Stimulated activated CD8-positive, alpha-beta memory T cell treated with anti-CD3 and anti-CD28 coated beads, Interleukin-4, amount 100 ng/mL, for 1 hour (primary cell): ENCODE measurements around the gene WDR86.

Source experiments
- DNase-seq, 2 donors: peaks; one replicate each; pipeline ENCODE4 v3.0.0-alpha.2; 2020; ENCODE audit warnings: low read depth in 2 of 2, low spot score in 1 of 2

The WDR86 gene

GRCh38 chr7:151409667-151410404 is at the start of gene WDR86:
Gene WDR86, minus strand, starts transcription at chr7:151410038. Its CDS starts 449 bp downstream, at chr7:151409589.
- no peak for DNase-seq

- no peak for DNase-seq
These were observed 47.7 kb upstream of the WDR86 start for GRCh38 chr7:151457534-151457933.

GRCh38 chr7:151456782-151457181 is 46.9 kb upstream of the WDR86 start:
- no peak for DNase-seq

- no peak for DNase-seq
These were observed 46.4 kb upstream of the WDR86 start for GRCh38 chr7:151456276-151456675.

- DNase-seq, result no peak
These were observed 45.9 kb upstream of the WDR86 start for GRCh38 chr7:151455690-151456089.

GRCh38 chr7:151454932-151455530 is 45.2 kb upstream of the WDR86 start:
- DNase-seq, result no peak

- no peak for DNase-seq
These were observed 44.5 kb upstream of the WDR86 start for GRCh38 chr7:151454305-151454704.

GRCh38 chr7:151453326-151453791 is 43.5 kb upstream of the WDR86 start:
- no peak for DNase-seq

- DNase-seq, result no peak
These were observed 43.0 kb upstream of the WDR86 start for GRCh38 chr7:151452680-151453325.

- no peak for DNase-seq
These were observed 42.1 kb upstream of the WDR86 start for GRCh38 chr7:151451626-151452571.

- DNase-seq, result no peak
These were observed 41.3 kb upstream of the WDR86 start for GRCh38 chr7:151451156-151451555.

GRCh38 chr7:151449990-151450389 is 40.2 kb upstream of the WDR86 start:
- DNase-seq, result no peak

GRCh38 chr7:151448261-151449252 is 38.7 kb upstream of the WDR86 start:
- DNase-seq, result peak; percentile 55 to 66

GRCh38 chr7:151447901-151448260 is 38.0 kb upstream of the WDR86 start:
- DNase-seq, result no peak

- DNase-seq, result no peak
These were observed 37.5 kb upstream of the WDR86 start for GRCh38 chr7:151447312-151447711.

GRCh38 chr7:151446412-151446811 is 36.6 kb upstream of the WDR86 start:
- no peak for DNase-seq

- DNase-seq, result no peak
These were observed 34.8 kb upstream of the WDR86 start for GRCh38 chr7:151444632-151445031.

GRCh38 chr7:151442776-151443496 is 33.1 kb upstream of the WDR86 start:
- DNase-seq, result no peak

GRCh38 chr7:151440799-151441445 is 31.1 kb upstream of the WDR86 start:
- no peak for DNase-seq
